Brain pericyte (primary cell): Measurements from ENCODE around the gene DDX25.

Experiments
- DNase-seq: peaks from one replicate; pipeline ENCODE4 v3.0.0-alpha.2; 2012; ENCODE audit warnings: low read depth, low spot score

DDX25 gene

DNA sequence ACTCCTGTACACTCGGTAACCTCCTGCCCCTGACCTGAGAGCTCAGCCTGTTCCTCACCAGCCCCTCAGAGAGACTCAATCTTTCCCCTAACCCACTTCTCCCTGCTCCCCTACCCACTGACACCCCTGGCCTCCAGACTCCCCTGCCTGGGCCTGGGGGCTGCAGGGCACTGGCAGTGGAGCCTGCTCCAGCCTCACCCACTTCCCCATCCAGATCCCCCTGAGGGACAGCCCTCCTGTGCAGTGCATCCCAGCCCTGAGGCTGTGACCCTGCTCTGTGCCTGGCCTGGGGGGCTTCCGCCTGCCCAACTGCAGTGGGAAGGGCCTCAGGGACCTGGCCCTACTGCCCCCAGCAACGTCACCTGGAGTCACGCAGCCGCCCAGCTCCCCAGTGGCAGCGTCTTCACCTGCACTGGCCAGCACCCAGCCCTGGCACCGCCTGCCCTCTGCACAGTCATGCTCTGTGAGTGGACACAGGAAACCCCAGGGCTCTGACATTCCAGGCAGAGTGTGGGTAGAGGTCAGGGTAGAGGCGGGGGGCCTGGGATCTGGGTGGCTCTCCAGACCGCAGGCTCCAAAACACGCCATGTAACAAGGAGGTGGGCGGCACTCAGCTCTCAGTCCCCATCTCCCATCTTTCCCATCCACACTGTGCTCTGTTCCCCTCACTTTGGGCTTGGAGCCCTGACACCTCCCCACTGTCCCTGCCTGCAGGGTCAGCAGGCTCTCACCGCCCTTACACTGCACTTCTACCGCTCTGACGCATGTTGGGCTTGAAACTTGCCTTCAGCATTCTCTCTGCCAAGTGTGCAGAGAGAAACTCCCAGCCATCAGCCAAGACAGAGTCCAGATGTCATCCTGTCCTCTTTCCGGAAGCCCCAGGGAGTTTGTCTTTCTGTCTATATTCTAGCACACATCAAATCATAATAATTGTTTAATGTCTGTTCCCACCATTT, 46.7 kb downstream of the DDX25 start:
- DNase-seq = no peak

DNA sequence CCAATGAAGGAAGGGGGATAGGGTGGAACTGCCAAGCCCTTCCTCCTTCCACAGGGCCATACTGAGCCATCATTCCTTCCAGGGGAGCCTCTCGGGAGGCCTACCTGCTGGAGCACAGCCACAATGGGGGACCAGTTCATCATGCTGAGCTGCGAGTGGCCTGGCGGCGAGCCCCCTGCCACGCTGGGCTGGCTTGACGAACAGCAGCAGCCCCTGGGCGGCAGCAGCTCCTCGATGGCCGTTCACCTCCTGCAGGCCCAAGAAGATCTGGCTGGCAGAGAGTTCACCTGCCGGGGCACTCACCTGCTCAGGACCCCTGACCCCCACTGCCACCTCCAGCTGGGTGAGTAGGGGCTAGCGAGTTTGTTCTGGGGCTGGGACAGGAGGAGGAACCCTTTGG, 47.4 kb downstream of the DDX25 start:
- no peak for DNase-seq

DNA sequence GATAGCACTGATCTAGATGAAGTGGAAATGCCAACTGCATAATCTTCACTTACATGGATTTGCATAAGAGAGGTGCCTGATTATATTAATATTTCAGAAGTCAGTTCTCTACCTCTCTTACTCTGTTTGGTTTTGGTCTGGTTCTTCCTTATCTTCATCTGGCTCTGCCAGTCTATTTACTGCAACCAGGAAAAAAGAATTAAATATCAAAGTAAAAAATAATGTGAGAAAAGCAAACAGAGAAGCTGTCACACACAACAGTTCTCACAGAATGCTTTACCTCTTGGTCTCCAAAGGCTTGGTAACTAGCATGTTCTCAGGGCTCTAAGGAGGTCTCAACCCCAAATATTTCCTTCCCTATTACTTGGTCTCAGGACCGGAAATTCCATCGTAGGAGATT, 48.3 kb downstream of the DDX25 start:
- no peak for DNase-seq

DNA sequence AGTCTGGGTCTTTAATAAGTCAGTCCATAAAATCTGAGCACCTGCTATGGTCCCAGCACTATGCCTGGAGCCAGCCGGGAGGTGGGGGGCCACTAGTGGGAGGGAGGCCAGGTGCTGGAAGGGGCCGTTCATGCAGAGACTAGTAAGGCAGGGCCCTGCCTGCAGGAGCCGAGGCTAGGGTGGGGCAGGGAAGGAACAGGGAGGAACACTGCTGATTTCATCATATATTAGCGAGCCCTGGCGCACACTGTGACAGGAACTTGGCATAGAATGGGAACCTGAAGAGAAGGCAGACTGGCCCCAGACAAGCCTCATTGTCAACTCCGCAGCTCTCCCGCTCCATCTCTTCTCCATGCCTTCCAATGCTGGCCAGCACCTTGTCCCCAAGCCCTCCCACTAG, 48.7 kb downstream of the DDX25 start:
- DNase-seq = no peak

DNA sequence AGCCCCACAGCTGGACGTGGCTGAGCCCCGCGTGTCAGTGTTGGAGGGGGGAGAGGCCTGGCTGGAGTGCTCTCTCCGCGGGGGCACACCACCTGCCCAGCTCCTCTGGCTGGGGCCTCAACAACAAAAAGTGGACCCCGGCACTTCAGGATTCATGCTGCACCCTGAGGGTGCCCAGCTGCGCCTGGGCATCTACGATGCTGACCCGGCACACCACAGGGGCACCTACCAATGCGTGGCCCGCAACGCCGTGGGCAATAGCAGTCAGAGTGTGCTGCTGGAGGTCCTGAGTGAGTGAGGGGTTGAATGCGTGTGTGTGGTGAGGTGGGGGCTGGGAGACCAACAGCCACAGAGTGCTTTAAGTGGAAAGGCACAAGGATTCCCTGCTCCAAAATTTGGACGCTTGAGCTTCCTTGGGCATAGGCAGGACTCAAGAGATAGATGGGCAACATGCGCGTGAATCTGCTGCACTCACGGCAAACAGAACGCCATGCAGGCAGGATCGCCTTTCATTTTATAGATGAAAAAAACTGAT, 49.2 kb downstream of the DDX25 start:
- DNase-seq = no peak

DNA sequence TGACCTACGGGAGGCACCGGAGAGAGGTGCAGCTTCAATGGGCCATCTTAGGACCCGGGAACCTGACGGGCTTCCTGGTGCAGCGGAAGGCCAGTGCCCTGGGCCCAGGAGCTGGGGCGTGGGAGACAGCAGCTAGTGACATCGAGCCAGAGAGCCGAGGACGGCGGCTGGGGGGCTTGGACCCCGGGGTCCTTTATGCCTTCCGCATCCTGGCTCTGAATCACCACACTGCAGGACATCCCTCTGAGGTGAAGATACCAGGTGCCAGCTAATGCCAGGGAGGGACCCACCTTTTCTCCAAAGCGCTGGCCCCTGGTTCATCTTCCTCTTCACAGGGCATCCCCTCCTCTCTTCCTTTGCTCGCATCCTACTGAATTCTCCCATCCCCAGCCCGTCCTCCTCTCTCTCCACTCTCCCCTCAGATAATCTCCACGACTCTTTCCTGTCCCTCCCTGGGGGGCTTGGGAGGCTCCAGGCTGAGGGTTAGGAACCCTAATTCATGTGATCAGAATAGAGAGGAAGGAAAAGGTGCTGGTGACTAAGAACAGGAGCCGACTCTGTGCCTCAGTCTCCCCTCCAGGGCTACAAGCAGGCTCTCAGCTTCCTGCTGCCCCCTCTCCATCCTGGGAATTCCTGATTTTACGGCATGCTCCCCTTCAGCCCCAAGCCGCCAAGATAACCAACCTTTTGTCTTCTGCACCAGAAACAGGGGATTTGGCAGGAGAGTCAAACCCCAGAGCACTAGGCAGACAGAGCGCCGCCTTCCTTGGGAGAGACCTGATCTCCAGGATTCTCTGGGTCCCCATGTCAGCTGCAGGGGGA, 50.0 kb downstream of the DDX25 start:
- DNase-seq = no peak

DNA sequence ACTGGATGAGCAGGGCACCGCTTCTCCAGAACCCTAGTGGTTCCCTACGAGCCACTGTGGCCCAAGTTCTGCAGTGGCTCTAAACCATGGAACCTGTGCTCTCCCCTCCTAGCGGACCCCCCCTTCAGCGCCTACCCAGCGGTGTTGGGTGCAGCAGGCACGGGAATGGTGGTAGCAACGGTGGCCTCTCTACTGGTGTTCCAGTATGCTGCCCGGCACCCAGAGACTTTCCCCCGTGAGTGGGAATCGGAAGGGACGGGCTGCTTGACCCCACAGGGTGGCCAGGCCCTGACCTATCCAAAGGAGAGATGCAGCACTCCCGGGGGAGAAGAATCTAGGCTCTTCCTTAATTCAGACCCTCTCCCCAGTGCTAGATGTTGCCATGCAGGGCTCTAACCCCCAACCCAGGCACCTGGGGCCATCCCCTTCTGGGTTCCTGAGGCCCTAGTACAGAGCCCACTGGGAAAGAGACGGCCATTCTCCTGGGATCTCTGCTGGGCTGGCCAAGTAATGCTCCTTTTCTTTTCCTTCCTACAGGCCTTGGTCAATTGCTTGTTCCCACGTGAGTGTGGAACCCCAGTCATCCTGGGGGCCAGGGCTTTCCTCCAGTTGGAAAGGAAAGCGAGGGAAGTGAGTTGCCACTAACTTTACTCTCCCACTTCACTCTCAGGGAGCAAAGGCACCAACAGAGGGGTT, 50.8 kb downstream of the DDX25 start:
- DNase-seq = no peak

DNA sequence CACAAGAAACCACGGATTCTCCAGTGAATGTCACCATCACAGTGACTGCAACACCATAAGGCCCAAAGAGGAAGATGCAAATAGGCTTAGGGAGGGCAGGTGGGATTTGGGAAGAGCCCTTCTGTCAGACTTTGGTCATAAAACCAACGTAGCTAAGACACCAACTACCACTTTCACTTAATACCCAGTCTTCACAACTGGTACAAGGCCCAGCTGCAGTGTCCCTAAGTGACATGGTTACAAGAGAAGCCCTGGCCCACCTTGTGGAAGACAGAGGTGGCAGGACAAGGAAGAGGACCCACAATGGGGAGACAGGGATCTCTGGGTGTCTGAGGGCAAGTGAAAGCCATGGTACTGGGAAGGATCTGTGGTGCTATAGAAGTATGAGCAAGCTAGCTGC, 51.5 kb downstream of the DDX25 start:
- no peak for DNase-seq

DNA sequence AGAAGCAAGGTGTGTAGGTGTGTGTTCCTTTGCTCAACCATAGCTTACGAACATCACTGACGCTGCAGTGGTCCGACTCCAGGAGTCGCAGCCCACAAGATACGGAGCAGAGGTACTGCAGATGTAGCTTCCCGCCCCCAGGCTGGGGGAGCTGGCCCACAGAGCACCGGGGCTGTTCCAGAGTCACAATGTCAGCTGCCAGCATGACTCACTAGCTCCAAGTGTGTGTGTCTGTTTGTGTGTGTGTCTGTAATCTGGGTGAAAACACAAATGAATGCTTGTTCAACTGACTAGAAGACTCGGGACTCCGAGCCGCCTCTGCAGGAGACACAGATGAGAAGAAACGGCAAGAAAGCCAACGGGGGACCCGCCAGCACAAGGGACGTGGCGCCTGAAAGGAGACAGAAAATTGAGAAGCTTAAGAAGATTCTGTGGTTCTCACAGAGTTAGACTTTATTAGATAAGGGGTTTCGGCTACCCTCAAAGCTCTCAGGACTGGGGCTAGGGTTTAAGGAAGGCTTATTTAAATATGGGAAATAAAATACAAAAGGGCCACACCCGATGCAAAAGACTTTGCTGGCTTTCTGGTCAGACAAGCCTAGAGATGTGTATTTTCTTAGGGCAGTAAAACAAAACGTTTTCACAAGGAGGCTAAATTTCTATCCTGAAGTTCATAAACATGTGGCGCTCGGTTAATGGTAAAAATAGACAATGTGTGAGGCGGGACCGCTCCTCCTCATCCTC, 52.3 kb downstream of the DDX25 start:
- no peak for DNase-seq

DNA sequence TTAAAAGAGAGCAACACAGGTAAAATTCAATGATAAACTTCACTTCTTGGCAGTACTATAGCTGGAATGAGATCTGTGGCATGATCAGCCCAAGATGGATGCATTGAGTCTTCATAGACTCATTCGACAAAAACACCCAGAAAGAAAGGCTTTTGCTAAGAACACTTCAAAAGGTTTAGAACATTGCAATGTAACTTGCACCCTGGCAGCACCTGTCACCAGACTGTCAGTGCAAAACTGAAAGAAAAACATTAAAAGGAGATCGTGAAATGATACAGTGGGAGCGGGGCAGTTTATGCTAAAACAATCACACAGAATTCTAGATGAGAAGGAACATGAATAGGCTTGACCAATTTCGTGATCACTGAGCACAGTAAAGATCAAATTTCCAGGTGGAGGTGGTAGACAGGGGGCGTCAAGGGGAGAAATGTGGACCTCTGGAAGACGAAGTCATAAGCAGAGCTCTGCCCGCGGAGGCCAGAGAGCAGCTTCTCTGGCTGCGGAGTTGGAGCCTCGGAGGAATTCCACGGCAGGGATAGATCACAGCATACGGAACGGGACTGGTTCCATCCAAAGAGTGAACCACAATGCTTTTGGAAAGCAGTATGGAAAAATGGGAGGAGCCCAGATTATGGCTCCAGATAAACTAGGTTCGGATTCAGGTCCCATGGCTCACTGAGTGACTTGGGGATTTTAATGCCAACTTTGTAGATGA, 53.5 kb downstream of the DDX25 start:
- DNase-seq = no peak

DNA sequence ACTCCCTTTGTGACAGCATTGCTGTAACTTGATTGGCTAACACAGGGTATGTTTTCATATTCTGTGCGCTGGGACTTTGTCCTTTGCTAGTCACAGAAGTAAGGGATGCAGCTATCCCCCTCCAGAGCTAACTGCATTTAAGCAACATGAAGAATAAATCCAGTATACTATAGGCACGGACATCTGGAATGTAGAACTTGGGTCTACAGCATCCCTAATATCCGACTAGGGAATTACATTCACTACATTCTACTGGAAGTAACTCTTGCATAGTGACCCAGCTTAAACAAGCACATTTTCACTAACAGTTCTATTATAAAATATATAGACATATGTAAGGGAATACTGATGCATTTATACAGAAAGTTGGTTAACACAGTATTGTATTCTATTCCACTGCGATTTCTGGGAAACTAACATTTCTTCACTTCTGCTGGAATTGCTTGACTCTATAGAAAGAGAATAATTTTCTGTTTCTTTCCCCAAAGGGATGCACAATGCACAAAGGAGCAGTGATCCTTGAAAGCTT, 54.6 kb downstream of the DDX25 start:
- no peak for DNase-seq

DNA sequence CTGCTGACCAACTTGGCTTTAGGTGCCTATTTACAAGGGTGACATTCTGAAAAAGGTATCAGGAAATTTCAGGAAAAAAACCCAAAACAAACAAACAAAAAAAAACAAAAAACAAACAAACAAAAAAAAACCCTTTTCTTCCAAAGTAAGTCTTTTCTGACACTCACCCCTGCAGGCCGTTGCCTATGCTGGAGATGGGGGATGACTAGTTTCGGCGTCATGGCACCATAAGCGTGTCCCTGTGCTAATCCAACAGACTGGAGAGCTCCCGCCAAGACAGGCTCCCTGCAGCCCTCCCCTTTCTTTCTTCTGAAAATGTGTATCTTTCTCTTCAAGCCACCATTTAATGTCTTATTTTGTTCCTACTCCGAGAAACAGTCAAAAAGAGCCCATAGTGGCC, 55.2 kb downstream of the DDX25 start:
- no peak for DNase-seq

DNA sequence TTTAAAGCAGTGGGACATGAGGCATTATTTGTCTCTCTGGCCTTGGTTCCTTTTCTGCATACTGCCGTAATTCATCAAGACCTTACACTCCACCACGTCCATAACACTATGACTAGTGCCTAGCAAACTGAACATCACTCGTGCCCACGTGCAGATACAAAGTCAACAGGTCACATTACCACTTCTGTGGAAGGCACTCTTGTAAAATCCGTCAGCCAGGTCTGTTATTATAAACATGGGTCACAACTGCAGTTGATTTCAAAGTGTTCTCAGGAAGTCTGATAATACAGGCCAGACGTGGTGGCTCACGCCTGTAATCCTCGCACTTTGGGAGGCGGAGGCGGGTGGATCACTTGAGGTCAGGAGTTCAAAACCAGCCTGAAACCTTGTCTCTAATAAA, 55.6 kb downstream of the DDX25 start:
- DNase-seq = no peak

DNA sequence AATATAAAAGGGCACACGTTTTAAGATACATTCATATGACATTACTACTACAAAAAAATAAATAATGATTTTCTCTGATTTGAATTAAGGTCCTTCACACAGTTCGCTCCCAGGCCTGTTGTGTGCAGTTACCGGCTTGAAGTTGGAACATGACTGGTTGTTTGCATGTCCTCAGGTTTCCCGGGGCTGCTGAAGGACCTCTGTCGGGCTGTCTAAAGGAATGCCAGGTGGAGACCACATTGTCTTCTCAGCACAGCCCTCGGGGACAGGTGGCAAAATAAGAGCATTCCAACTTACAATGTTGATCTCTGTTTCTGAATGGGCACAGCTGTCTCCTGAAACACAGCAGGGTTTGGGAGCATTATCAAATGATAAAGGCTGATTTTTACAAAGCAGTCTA, 56.5 kb downstream of the DDX25 start:
- DNase-seq = no peak

DNA sequence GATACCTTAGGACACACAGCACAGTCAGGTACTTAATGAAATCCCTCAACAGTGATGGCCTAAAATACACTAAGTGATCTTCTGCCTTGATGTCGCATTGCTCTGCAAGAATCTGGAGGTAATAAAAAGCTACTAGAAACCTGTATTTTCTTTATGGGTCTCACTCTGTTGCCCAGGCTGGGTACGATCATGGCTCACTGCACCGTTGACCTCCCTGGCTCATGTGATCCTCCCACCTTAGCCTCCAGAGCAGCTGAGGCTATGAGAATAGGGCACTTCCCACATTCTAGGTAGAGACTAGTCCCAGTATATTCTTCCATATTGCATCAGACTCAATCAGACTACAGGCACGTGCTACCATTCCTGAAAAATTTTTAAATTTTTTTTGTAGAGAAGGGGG, 63.2 kb downstream of the DDX25 start:
- no peak for DNase-seq

DNA sequence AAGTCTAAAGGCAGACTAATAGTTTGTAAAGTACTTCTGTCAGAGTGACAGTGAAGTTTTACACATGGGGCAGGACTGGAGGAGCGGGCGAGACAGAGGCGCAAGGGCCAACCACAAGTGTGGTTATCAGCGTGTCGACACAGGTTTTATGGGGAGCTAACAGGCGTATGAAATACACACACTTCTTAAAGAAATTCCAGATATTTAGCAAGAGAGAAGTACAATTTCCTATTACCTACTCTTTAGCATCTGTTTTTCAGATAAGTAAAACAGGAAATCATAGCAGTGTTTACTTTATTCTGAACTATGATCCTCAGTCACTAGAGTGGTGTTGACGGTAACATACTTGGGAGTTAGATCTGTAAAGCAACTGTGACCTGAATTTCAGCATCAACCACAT, 64.0 kb downstream of the DDX25 start:
- no peak for DNase-seq

DNA sequence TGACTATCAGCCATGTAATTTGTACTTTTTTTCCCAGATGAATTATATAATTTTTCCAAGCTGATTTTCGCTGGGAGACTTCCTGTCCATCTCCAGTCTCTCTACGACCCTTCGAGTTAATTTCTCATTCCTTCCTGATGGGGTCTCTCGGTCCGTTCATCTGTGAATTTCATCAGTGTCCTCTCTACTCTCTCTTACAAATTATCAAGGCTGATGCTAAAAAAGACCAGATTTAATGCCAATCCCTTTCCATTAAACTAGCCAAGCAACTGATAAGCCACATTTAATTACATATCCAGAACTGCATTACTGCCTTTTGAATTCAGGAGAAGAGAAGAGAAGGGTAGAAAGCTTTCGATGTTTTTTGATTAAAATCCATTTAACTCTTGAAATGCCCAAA, 67.3 kb downstream of the DDX25 start:
- DNase-seq = no peak

DNA sequence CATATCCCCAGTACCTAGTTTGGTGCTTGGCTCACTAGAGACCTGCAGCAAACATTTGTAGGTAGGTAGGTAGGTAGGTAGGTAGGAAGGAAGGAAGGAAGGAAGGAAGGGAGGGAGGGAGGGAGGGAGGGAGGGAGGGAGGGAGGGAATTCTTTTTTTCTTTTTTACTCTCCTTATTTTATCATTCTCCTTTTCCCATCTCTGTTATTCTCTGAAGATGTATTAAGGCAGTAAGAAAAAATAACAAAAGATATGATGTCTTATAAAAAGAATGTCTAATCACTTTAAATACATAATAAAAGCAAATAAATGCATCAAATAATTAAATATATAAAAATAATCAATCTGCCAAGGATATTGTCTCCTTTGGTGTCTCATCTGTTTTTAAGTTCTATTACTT, 70.0 kb downstream of the DDX25 start:
- no peak for DNase-seq

DNA sequence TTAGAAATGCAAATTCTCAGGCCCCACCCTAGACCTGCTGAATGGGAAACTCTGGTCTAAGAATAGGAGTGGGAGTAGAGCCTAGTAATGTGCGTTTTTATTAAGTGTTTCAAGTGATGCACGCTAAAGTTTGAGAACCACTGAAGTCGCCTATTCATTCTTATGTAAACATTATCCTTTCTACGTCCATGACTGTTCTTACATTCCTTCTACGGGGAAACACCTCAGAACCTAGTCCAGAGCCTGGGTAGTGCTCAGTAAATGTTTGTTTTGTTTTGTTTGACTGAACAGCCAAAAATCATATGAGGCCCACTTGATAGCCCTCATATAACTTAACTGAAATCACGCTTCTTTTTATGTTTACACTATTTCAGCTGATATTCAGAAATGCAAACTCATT, 71.3 kb downstream of the DDX25 start:
- no peak for DNase-seq

DNA sequence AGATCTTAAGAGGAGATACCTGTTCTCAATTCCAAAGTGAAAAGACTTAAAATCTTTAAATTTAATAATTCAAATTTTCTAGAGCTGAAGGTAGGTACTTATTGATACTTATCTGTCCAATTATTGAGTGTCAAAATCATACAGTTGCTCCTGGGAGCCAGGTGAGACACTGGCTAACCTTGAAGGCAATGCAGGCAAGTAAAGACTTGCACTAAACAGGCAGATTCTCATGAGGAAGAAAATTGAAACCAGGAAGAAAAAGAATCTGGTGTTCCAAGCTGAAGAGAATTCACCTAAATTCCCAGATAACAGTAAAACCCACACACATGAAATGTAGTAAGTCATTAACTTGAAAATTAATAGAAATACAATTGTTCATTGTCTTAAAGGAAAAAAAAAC, 71.8 kb downstream of the DDX25 start:
- DNase-seq = no peak
